Right renal cortex interstitium (tissue), 3 donors: ENCODE results near the gene ADAMTS2. TPM values are rescaled to one million over a fixed set of nuclear protein-coding genes. Genes with fewer than 3 reads are reported as not detected.
"Not testable (repeated sequence)": the region's sequence is repeated elsewhere in the genome, so short reads cannot be mapped to it uniquely, and the experiment has no call there.

Source experiments
- DNase-seq, 3 donors: peaks; one replicate each; pipeline ENCODE4 v3.0.0-alpha.2; 2013; ENCODE audit warnings: low read depth in 3 of 3, low spot score in 2 of 3
- polyA plus RNA-seq, 3 donors: library from polyadenylated mRNA; unstranded; fragments of 120-200 nt; gene quantifications; one replicate each; pipeline ENCODE4 v1.2.1, GENCODE V29; 2013; ENCODE audit not compliant: insufficient read length in 3 of 3

The ADAMTS2 gene
- polyA plus RNA-seq, 3 donors, result 9.4 to 9.6 (median 9.4) TPM

- not testable (repeated sequence) for DNase-seq
Measured at GRCh38 chr5:179285776-179286162, 59.5 kb downstream of the ADAMTS2 start.

- no peak for DNase-seq
Measured at GRCh38 chr5:179284751-179285631, 60.3 kb downstream of the ADAMTS2 start.

- DNase-seq, result not testable (repeated sequence)
Measured at GRCh38 chr5:179283908-179284307, 61.4 kb downstream of the ADAMTS2 start.

- DNase-seq, result no peak
Measured at GRCh38 chr5:179281694-179282093, 63.6 kb downstream of the ADAMTS2 start.

GRCh38 chr5:179280095-179280490 lies 65.2 kb downstream of the ADAMTS2 start:
- no peak for DNase-seq

GRCh38 chr5:179279347-179280094 lies 65.7 kb downstream of the ADAMTS2 start:
- DNase-seq, result no peak

GRCh38 chr5:179278546-179278945 lies 66.7 kb downstream of the ADAMTS2 start:
- DNase-seq, result no peak

- DNase-seq, result no peak
Measured at GRCh38 chr5:179278119-179278518, 67.1 kb downstream of the ADAMTS2 start.

GRCh38 chr5:179276838-179277395 lies 68.3 kb downstream of the ADAMTS2 start:
- no peak for DNase-seq

GRCh38 chr5:179275941-179276837 lies 69.1 kb downstream of the ADAMTS2 start:
- DNase-seq, result no peak

GRCh38 chr5:179275381-179275878 lies 69.8 kb downstream of the ADAMTS2 start:
- DNase-seq, result no peak

- no peak for DNase-seq
Measured at GRCh38 chr5:179274321-179275315, 70.6 kb downstream of the ADAMTS2 start.

- DNase-seq, result no peak
Measured at GRCh38 chr5:179273441-179274145, 71.7 kb downstream of the ADAMTS2 start.

GRCh38 chr5:179273073-179273435 lies 72.2 kb downstream of the ADAMTS2 start:
- DNase-seq, result no peak

- no peak for DNase-seq
Measured at GRCh38 chr5:179272326-179273072, 72.8 kb downstream of the ADAMTS2 start.

- DNase-seq, result no peak
Measured at GRCh38 chr5:179271821-179272325, 73.4 kb downstream of the ADAMTS2 start.

GRCh38 chr5:179271428-179271734 lies 73.9 kb downstream of the ADAMTS2 start:
- no peak for DNase-seq
